ENCODE measurements around the gene HS3ST3A1. TPM values are rescaled to one million over a fixed set of nuclear protein-coding genes. Genes with fewer than 3 reads are reported as not detected.

HS3ST3A1 gene
- total and polyA plus RNA-seq, 2 experiments from 2014 or later, result 1.2 to 1.5 TPM

DNA sequence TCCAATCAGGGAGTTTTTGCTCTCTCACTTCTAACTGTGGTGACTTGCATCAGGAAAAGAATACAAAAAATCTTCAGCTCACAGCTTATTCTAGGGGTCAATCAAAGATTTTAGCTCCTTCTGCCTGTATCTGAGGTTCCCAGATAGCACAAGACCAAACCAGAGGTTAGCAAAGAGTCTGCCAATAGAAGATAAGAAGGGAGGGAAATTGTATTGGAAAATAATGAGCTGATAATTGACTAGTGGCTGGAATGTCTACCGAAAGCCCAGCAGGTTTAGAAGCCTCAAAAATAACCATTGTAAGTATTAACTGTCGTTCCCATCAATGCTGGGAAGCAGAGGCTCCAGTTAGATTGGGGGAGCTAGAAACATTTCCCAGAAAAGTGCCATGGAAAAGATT lies 26.3 kb downstream of the HS3ST3A1 start:
- 28% methylated on average over 2 of the region's 2 CpGs for WGBS (ENCODE audit: low lambda C conversion rate, missing lambda C conversion rate)
- Histone ChIP-seq H2AFZ (no peak overlapping the region), H3K9me2 (replicated peaks; ENCODE audit: insufficient read depth) (no peaks in the 10 kb centered on the region), H3K4me2 (no peak overlapping the region), H3K36me3 (replicated peaks; ENCODE audit: insufficient read depth, low read depth) (no peaks in the 10 kb centered on the region), H3K4me1 (ENCODE audit: insufficient read depth) (no peaks in the 10 kb centered on the region), H3K9me3 (ENCODE audit: low read depth) (no peaks in the 10 kb centered on the region), H3K79me2 (no peaks in the 10 kb centered on the region), H3K4me3 (no peak overlapping the region), H3K27ac (no peak overlapping the region), H3K27me3 (no peaks in the 10 kb centered on the region), H4K20me1 (ENCODE audit: insufficient read depth, poor library complexity, severe bottlenecking) (no peaks in the 10 kb centered on the region)
- TF ChIP-seq EZH2phosphoT487 (IDR thresholded peaks at IDR 0.05; ENCODE audit: low read depth, severe bottlenecking, unreplicated experiment), result no peak
- TF ChIP-seq EZH2 (IDR thresholded peaks at IDR 0.05; ENCODE audit: borderline replicate concordance), result no peak
- TF ChIP-seq, protein P1, sequence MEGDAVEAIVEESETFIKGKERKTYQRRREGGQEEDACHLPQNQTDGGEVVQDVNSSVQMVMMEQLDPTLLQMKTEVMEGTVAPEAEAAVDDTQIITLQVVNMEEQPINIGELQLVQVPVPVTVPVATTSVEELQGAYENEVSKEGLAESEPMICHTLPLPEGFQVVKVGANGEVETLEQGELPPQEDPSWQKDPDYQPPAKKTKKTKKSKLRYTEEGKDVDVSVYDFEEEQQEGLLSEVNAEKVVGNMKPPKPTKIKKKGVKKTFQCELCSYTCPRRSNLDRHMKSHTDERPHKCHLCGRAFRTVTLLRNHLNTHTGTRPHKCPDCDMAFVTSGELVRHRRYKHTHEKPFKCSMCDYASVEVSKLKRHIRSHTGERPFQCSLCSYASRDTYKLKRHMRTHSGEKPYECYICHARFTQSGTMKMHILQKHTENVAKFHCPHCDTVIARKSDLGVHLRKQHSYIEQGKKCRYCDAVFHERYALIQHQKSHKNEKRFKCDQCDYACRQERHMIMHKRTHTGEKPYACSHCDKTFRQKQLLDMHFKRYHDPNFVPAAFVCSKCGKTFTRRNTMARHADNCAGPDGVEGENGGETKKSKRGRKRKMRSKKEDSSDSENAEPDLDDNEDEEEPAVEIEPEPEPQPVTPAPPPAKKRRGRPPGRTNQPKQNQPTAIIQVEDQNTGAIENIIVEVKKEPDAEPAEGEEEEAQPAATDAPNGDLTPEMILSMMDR (IDR thresholded peaks at IDR 0.05; ENCODE audit: poor library complexity), result no peak
- no peak for DNase-seq (ENCODE audit: low spot score)

DNA sequence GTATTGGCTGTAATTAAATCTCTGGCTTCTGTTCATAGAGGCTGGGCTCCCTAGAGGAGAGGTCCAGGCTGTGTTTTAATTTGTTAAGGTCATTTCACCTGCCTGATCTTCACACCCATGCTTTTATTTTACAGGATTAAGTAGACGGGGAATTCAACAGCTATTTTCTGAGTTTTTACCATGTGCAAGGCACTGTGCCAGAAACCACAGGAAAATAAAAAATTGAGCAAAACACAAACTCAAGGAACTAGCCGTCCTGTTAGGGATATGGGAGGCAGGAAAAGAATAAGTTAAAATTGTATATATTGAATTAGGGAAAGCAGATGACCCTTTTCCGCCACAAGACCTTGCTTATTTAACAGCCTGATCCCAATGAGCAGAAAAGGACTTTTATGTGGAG lies 29.1 kb downstream of the HS3ST3A1 start:
- Histone ChIP-seq H3K27me3 (no peaks in the 10 kb centered on the region), H3K4me3 (no peak overlapping the region), H4K20me1 (ENCODE audit: insufficient read depth, poor library complexity, severe bottlenecking) (no peaks in the 10 kb centered on the region), H2AFZ (no peak overlapping the region), H3K27ac (no peak overlapping the region), H3K79me2 (no peaks in the 10 kb centered on the region), H3K4me1 (ENCODE audit: insufficient read depth) (no peaks in the 10 kb centered on the region), H3K4me2 (no peak overlapping the region), H3K36me3 (replicated peaks; ENCODE audit: insufficient read depth, low read depth) (no peaks in the 10 kb centered on the region), H3K9me3 (ENCODE audit: low read depth) (no peaks in the 10 kb centered on the region), H3K9me2 (replicated peaks; ENCODE audit: insufficient read depth) (no peaks in the 10 kb centered on the region)
- TF ChIP-seq EZH2phosphoT487 (IDR thresholded peaks at IDR 0.05; ENCODE audit: low read depth, severe bottlenecking, unreplicated experiment), result no peak
- TF ChIP-seq, protein P1 (IDR thresholded peaks at IDR 0.05; ENCODE audit: poor library complexity), result no peak
- no peak for TF ChIP-seq EZH2 (IDR thresholded peaks at IDR 0.05; ENCODE audit: borderline replicate concordance)
- DNase-seq (ENCODE audit: low spot score), result no peak
- 65% methylated on average over 3 of the region's 3 CpGs for WGBS (ENCODE audit: low lambda C conversion rate, missing lambda C conversion rate)

DNA sequence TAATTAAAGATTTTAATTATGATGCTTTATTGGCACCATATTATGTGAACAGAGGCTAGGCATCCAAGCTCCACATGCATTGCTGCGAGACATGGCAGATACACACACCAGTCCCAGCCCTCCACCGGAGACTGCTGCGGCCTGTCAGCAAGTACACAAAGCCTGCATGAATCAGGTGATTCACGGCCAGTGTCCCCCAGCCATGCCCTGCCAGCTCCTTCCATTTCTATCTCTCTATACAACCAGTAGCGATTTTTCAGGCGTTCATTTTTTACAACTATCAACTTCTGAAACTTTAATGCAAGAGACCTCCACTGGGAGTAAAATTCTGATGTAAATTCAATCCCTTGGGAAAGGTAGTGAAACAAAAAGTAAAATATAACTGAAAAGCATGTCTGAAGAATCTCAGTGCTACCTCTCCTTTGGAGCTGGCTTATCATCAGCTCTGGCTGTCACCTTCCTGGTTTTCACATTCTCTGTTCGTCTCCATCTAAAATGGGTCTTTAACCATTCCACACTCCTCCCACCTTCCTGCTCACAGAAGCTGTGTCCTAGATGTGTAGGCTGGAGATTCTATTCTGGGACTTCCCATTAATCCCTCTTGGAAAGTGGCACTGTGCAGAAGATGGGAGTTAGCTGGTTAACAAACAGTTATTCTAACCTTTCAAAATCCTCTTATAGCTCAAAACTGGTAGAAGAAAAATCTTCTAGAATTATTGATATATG lies 32.2 kb downstream of the HS3ST3A1 start:
- Histone ChIP-seq H4K20me1 (ENCODE audit: insufficient read depth, poor library complexity, severe bottlenecking) (no peaks in the 10 kb centered on the region), H3K27ac (no peak overlapping the region), H3K36me3 (replicated peaks; ENCODE audit: insufficient read depth, low read depth) (no peaks in the 10 kb centered on the region), H3K9me3 (ENCODE audit: low read depth) (no peaks in the 10 kb centered on the region), H3K4me3 (no peak overlapping the region), H2AFZ (no peak overlapping the region), H3K9me2 (replicated peaks; ENCODE audit: insufficient read depth) (no peaks in the 10 kb centered on the region), H3K27me3 (no peaks in the 10 kb centered on the region), H3K4me2 (no peak overlapping the region), H3K4me1 (ENCODE audit: insufficient read depth) (no peaks in the 10 kb centered on the region), H3K79me2 (no peaks in the 10 kb centered on the region)
- no peak for DNase-seq (ENCODE audit: low spot score)
- WGBS (ENCODE audit: low lambda C conversion rate, missing lambda C conversion rate), result 59% methylated on average over 7 of the region's 7 CpGs
- TF ChIP-seq, protein P1 (IDR thresholded peaks at IDR 0.05; ENCODE audit: poor library complexity), result no peak
- TF ChIP-seq EZH2 (IDR thresholded peaks at IDR 0.05; ENCODE audit: borderline replicate concordance) (no peak), EZH2phosphoT487 (IDR thresholded peaks at IDR 0.05; ENCODE audit: low read depth, severe bottlenecking, unreplicated experiment) (no peak)
